ENCODE measurements around the gene ITFG1. TPM values are rescaled to one million over a fixed set of nuclear protein-coding genes. Genes with fewer than 3 reads are reported as not detected.

The ITFG1 gene
- polyA plus RNA-seq, 3 donors = 28.9 to 62.5 (median 35.3) TPM

DNA sequence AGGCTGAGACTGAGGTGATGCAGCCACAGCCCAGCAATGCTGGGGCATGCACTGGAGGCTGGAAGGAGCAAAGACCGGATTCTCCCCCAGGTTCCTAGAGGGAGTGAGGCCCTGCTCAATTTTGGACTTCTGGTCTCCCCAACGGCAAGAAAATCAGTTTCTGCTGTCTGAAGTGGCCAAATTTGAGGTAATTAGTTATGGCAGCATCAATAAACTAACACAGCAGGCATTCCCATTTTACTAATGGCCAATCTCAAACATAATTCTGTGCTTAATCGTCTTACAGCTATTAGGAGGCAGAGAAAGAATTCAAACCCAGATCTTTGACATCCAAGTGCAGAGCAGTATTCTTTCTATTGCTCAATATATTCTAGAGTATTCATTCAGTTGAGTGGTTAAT is 333.3 kb downstream of the ITFG1 start:
- Histone ChIP-seq H3K9ac (ENCODE audit: insufficient read depth, low read length, poor library complexity, severe bottlenecking) (no peak overlapping the region), H3K4me3 (replicated peaks in 1 of 3; ENCODE audit: low read depth in 2 of 3, low read length in 3 of 3) (no peak overlapping the region), H3K27me3 (ENCODE audit: control insufficient read depth in 2 of 2, insufficient read depth in 2 of 2, low read length in 2 of 2) (no peaks in the 10 kb centered on the region), H3K27ac (ENCODE audit: low read depth in 1 of 2, low read length in 2 of 2) (no peak overlapping the region), H2AFZ (ENCODE audit: insufficient read depth, low read depth, low read length, poor library complexity, severe bottlenecking) (no peak overlapping the region), H3K9me3 (replicated peaks in 1 of 2; ENCODE audit: control insufficient read depth in 1 of 2, insufficient read depth in 1 of 2, low read length in 2 of 2) (no peaks in the 10 kb centered on the region), H3K4me2 (replicated peaks; ENCODE audit: extremely low read depth, low read length, poor library complexity, severe bottlenecking) (no peak overlapping the region), H3K79me2 (ENCODE audit: insufficient read depth, low read length) (peaks cover 14% of the 10 kb centered on the region), H3K4me1 (ENCODE audit: control insufficient read depth in 1 of 2, insufficient read depth in 2 of 2, low read length in 2 of 2) (peaks cover 0 to 4% of the 10 kb centered on the region in 2 donors), H4K20me1 (ENCODE audit: insufficient read depth, low read length) (no peaks in the 10 kb centered on the region), H3K36me3 (replicated peaks in 1 of 2; ENCODE audit: control insufficient read depth in 1 of 2, insufficient read depth in 2 of 2, low read length in 2 of 2) (peaks cover 2 to 21% of the 10 kb centered on the region in 2 donors)
- peaks cover 0 to 2% (median 0%) of the 10 kb centered on the region in 3 donors for H3K27me3 Mint-ChIP-seq (ENCODE audit: low read depth in 3 of 3)
- no peak overlapping the region for H3K27ac Mint-ChIP-seq
- H3K4me1 Mint-ChIP-seq = peaks cover 11% of the 10 kb centered on the region
- WGBS (ENCODE audit: insufficient coverage) = 100% methylated on average over 1 of the region's 3 CpGs
- intact Hi-C loops (cut with micrococcal nuclease) = no loop called here
- TF ChIP-seq, protein P1, sequence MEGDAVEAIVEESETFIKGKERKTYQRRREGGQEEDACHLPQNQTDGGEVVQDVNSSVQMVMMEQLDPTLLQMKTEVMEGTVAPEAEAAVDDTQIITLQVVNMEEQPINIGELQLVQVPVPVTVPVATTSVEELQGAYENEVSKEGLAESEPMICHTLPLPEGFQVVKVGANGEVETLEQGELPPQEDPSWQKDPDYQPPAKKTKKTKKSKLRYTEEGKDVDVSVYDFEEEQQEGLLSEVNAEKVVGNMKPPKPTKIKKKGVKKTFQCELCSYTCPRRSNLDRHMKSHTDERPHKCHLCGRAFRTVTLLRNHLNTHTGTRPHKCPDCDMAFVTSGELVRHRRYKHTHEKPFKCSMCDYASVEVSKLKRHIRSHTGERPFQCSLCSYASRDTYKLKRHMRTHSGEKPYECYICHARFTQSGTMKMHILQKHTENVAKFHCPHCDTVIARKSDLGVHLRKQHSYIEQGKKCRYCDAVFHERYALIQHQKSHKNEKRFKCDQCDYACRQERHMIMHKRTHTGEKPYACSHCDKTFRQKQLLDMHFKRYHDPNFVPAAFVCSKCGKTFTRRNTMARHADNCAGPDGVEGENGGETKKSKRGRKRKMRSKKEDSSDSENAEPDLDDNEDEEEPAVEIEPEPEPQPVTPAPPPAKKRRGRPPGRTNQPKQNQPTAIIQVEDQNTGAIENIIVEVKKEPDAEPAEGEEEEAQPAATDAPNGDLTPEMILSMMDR (IDR thresholded peaks at IDR 0.05) = no peak
- no peaks in the 10 kb centered on the region for H3K9me3 Mint-ChIP-seq
- H3K36me3 Mint-ChIP-seq = peaks cover 12 to 29% of the 10 kb centered on the region in 2 donors
- no peak for DNase-seq
- no peak overlapping the region for H3K4me3 Mint-ChIP-seq

DNA sequence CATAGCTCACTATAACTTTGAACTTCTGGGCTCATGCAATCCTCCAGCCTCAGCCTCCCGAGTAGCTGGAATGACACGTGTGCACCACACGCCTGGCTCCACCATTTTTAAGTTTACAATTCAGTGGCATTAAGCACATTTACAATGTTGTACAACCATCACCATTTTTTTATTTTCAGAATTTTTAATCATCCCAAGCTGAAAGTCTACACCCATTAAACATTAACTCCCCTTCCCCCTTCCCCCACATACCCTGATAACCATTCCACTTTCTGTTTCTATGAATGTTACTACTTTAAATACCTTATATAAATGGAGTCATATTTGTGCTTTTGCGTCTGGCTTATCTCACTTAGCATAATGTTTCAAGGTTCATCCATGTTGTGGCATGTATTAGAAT is 335.1 kb downstream of the ITFG1 start:
- H3K27me3 ChIP-seq (ENCODE audit: control insufficient read depth in 2 of 2, insufficient read depth in 2 of 2, low read length in 2 of 2) = no peaks in the 10 kb centered on the region
- no peak overlapping the region for H3K4me3 Mint-ChIP-seq
- H3K79me2 ChIP-seq (ENCODE audit: insufficient read depth, low read length) = peaks cover 5% of the 10 kb centered on the region
- H3K9ac ChIP-seq (ENCODE audit: insufficient read depth, low read length, poor library complexity, severe bottlenecking) = no peak overlapping the region
- intact Hi-C loops (cut with micrococcal nuclease) = no loop called here
- no peak overlapping the region for H3K4me3 ChIP-seq (replicated peaks in 1 of 3; ENCODE audit: low read depth in 2 of 3, low read length in 3 of 3)
- peaks cover 11% of the 10 kb centered on the region for H3K4me1 Mint-ChIP-seq
- no peaks in the 10 kb centered on the region for H3K9me3 ChIP-seq (replicated peaks in 1 of 2; ENCODE audit: control insufficient read depth in 1 of 2, insufficient read depth in 1 of 2, low read length in 2 of 2)
- H3K27me3 Mint-ChIP-seq (ENCODE audit: low read depth in 3 of 3) = peaks cover 0 to 2% (median 0%) of the 10 kb centered on the region in 3 donors
- H3K4me1 ChIP-seq (ENCODE audit: control insufficient read depth in 1 of 2, insufficient read depth in 2 of 2, low read length in 2 of 2) = peaks cover 0 to 4% of the 10 kb centered on the region in 2 donors
- no peaks in the 10 kb centered on the region for H3K9me3 Mint-ChIP-seq
- H3K27ac ChIP-seq (ENCODE audit: low read depth in 1 of 2, low read length in 2 of 2) = no peak overlapping the region
- no peak for DNase-seq
- H3K36me3 ChIP-seq (replicated peaks in 1 of 2; ENCODE audit: control insufficient read depth in 1 of 2, insufficient read depth in 2 of 2, low read length in 2 of 2) = peaks cover 2 to 36% of the 10 kb centered on the region in 2 donors
- H3K4me2 ChIP-seq (replicated peaks; ENCODE audit: extremely low read depth, low read length, poor library complexity, severe bottlenecking) = no peak overlapping the region
- TF ChIP-seq, protein P1 (IDR thresholded peaks at IDR 0.05) = no peak
- H3K27ac Mint-ChIP-seq = no peak overlapping the region
- peaks cover 23 to 41% of the 10 kb centered on the region in 2 donors for H3K36me3 Mint-ChIP-seq
- 90% methylated on average over 3 of the region's 4 CpGs for WGBS (ENCODE audit: insufficient coverage)
- no peaks in the 10 kb centered on the region for H4K20me1 ChIP-seq (ENCODE audit: insufficient read depth, low read length)
- H2AFZ ChIP-seq (ENCODE audit: insufficient read depth, low read depth, low read length, poor library complexity, severe bottlenecking) = no peak overlapping the region

Data from CD14-positive monocyte (primary cell).